Endothelial cell of umbilical vein (primary cell): Measurements from ENCODE around the gene RYR3. TPM values are rescaled to one million over a fixed set of nuclear protein-coding genes. Genes with fewer than 3 reads are reported as not detected.

Experiments
- BruUV-seq: library from RNA; stranded (reverse); fragments of 400-500 nt; replicated peaks from 2 replicates; lab custom pipeline; 2021; lab: Mats Ljungman, UMichigan
- CTCF ChIA-PET: fragments of 300-600, 350-600 bp; sonication (Branson Sonifier 250); formaldehyde crosslinking; loops from one replicate; lab custom pipeline; 2021; ENCODE audit warnings: antibody characterized with exemption, inconsistent platforms; lab: Charles Lee
- POLR2A ChIA-PET: fragments of 300-600, 350-600 bp; sonication (Branson Sonifier 250); formaldehyde crosslinking; loops from one replicate; lab custom pipeline; 2021; ENCODE audit warnings: antibody characterized with exemption, inconsistent platforms; lab: Charles Lee
- DNase-seq: peaks from one replicate; pipeline ENCODE4 v3.0.0-alpha.2; 2011; ENCODE audit warnings: low read depth, low spot score
- FAIRE-seq: peaks from 2 replicates; lab custom pipeline; 2011; peaks lifted over from hg19 to GRCh38; lab: Jason Lieb, UNC
- H2AFZ ChIP-seq: 2 replicates; pipeline ENCODE4 v1.6.0; 2012; ENCODE audit warnings: low read depth, low read length, control low read depth, inconsistent platforms
- H3K27ac ChIP-seq: 2 replicates; pipeline ENCODE4 v1.5.1; 2011; ENCODE audit warnings: low read depth, mild to moderate bottlenecking, control low read depth, low read length, moderate library complexity; ENCODE audit not compliant: insufficient read depth
- H3K27me3 ChIP-seq, 2 experiments: 2 replicates each; pipeline versions ENCODE4 v1.6.0 to v1.6.1; 2011; ENCODE audit warnings: low read length in 2 of 2, mixed read lengths in 1 of 2; ENCODE audit not compliant: control insufficient read depth in 2 of 2, insufficient read depth in 2 of 2
- H3K36me3 ChIP-seq, 2 experiments: 2 replicates in 1 of 2; 3 replicates in 1 of 2; pipeline ENCODE4 v1.5.1; 2011; ENCODE audit warnings: low read length in 2 of 2, mild to moderate bottlenecking in 1 of 2, moderate library complexity in 1 of 2; ENCODE audit not compliant: control insufficient read depth in 2 of 2, insufficient read depth in 2 of 2; ENCODE audit errors: extremely low read depth in 1 of 2
- H3K4me1 ChIP-seq: 3 replicates; pipeline ENCODE4 v1.5.1; 2011; ENCODE audit warnings: mild to moderate bottlenecking, low read length; ENCODE audit not compliant: control insufficient read depth, insufficient read depth; ENCODE audit errors: extremely low read depth
- H3K4me2 ChIP-seq: 2 replicates; pipeline ENCODE4 v1.6.1; 2011; ENCODE audit warnings: low read length, control low read depth, mixed read lengths; ENCODE audit not compliant: insufficient read depth
- H3K4me3 ChIP-seq, 3 experiments: fragments of 200-600 bp in 1 of 3; sonication (generic), shearing (Covaris generic) in 1 of 3; replicated peaks in 1 of 3; 2 replicates each; pipeline ENCODE4 v1.5.1; 2011 to 2016; ENCODE audit warnings: control low read depth in 3 of 3, low read length in 3 of 3, mild to moderate bottlenecking in 2 of 3, inconsistent platforms in 1 of 3, low read depth in 1 of 3, moderate library complexity in 1 of 3; ENCODE audit not compliant: insufficient read depth in 1 of 3
- H3K79me2 ChIP-seq: 2 replicates; pipeline ENCODE4 v1.6.0; 2012; ENCODE audit warnings: low read length, inconsistent platforms; ENCODE audit not compliant: control insufficient read depth, insufficient read depth
- H3K9ac ChIP-seq: replicated peaks from 2 replicates; pipeline ENCODE3; 2011; ENCODE audit warnings: low read length, control low read depth; ENCODE audit not compliant: insufficient read depth; ENCODE audit errors: extremely low read depth
- H3K9me1 ChIP-seq: replicated peaks from 3 replicates; pipeline ENCODE4 v1.6.0; 2011; ENCODE audit warnings: mild to moderate bottlenecking, low read length; ENCODE audit not compliant: control insufficient read depth, insufficient read depth; ENCODE audit errors: extremely low read depth
- H3K9me3 ChIP-seq: replicated peaks from 2 replicates; pipeline ENCODE4 v1.5.1; 2012; ENCODE audit warnings: low read length, inconsistent platforms; ENCODE audit not compliant: control insufficient read depth, insufficient read depth
- H4K20me1 ChIP-seq: replicated peaks from 2 replicates; pipeline ENCODE3; 2011; ENCODE audit warnings: mild to moderate bottlenecking, low read length; ENCODE audit not compliant: control insufficient read depth, insufficient read depth; ENCODE audit errors: extremely low read depth
- EZH2 ChIP-seq: IDR thresholded peaks from 2 replicates; pipeline ENCODE4 v1.6.1; 2012; ENCODE audit warnings: borderline replicate concordance, low read depth, mild to moderate bottlenecking, moderate library complexity, low read length, inconsistent platforms; ENCODE audit not compliant: severe bottlenecking
- FOS ChIP-seq: IDR thresholded peaks from 2 replicates; pipeline ENCODE4 v1.6.1; 2011; ENCODE audit warnings: mild to moderate bottlenecking, low read length, moderate library complexity, borderline replicate concordance; ENCODE audit not compliant: insufficient read depth
- GATA2 ChIP-seq: IDR thresholded peaks from 2 replicates; pipeline ENCODE4 v1.7.0; 2011; ENCODE audit warnings: low read depth, mild to moderate bottlenecking, moderate library complexity, mixed read lengths, low read length; ENCODE audit not compliant: insufficient read length, insufficient read depth
- JUN ChIP-seq: IDR thresholded peaks from 2 replicates; pipeline ENCODE4 v1.6.1; 2011; ENCODE audit warnings: borderline replicate concordance, low read depth; ENCODE audit not compliant: insufficient read length, insufficient read depth
- MYC ChIP-seq: IDR thresholded peaks from one replicate; pipeline ENCODE4 v1.6.1; 2011; ENCODE audit warnings: mild to moderate bottlenecking, low read depth, low read length
- POLR2A ChIP-seq: IDR thresholded peaks from 2 replicates; pipeline ENCODE4 v1.6.1; 2012; ENCODE audit warnings: low read depth, mild to moderate bottlenecking, control low read depth, low read length
- POLR2AphosphoS5 ChIP-seq: IDR thresholded peaks from 2 replicates; pipeline ENCODE4 v1.6.1; 2012; ENCODE audit warnings: low read depth, mild to moderate bottlenecking, control low read depth, low read length, moderate library complexity; ENCODE audit not compliant: insufficient read depth
- dilution Hi-C: fragments of 300-500 bp; cut with MboI; formaldehyde crosslinking; loops from one replicate; pipeline ENCODE4 v1.15.0; 2019; ENCODE audit warnings: low sequenced_read_pairs; ENCODE audit not compliant: extremely low pct_ligation_motif_present
- intact Hi-C: fragments of 100-400 bp; cut with micrococcal nuclease; formaldehyde crosslinking; loops from one replicate; pipeline ENCODE4 v1.10.0; 2022
- polyA plus RNA-seq, 4 experiments: library from polyadenylated mRNA; depleted of rRNA in 3 of 4; stranded (reverse) in 3 of 4; unstranded in 1 of 4; fragments of >200 nt; gene quantifications; 2 replicates each; pipeline versions ENCODE4 v1.2.1 to v1.2.3, GENCODE V29; 2011 to 2012; ENCODE audit warnings: missing spikeins in 1 of 4
- total RNA-seq: library from RNA; stranded (reverse); gene quantifications from 2 replicates; pipeline ENCODE4 v1.2.3, GENCODE V29; 2021
- TF ChIP-seq, protein P1 (sequence below), 2 donors: IDR thresholded peaks; 1 replicate in 1 of 2; 2 replicates in 1 of 2; pipeline ENCODE4 v1.5.1; 2011; ENCODE audit warnings: low read length in 2 of 2, mild to moderate bottlenecking in 2 of 2, moderate library complexity in 2 of 2, control low read depth in 1 of 2, inconsistent platforms in 1 of 2, low read depth in 1 of 2; ENCODE audit not compliant: insufficient read depth in 1 of 2; ENCODE audit errors: extremely low read depth in 1 of 2
- TF ChIP-seq, protein P2 (sequence below): IDR thresholded peaks from 2 replicates; pipeline ENCODE4 v1.6.1; 2011; ENCODE audit not compliant: insufficient read depth, insufficient read length

The RYR3 gene
- total and polyA plus RNA-seq, 2 donors (not counting 3 experiments of a cell fraction or from before 2014, with no cell fraction given) = not detected

DNA sequence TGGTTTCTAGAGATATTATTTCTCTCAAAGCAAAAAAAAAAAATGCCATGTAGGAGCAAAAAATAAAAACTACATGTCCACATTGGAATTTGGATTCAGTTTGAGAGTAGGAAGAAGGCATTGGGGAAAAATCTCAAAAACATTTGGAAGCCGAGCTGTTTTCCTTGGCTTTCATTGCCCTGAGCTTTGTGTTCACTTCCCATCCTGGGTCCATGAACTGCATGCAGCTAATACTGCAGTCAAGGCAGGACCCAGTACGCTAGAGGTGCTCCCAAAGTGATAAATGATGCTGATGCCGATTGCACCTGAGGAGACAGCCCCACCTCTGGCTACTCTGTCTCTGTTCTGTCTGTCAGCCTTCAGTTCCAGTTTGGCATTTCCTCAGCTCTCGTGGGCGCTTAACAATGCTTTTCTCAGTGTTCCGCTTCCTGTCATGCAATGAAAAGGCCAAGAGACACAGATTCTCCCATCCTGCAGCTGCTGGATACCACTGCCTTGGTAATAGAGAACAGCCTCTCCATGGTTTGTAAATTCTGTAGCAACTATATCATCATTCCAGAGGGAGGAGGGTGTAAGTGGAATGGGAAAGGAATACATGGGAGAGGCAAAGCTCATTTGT is 181.8 kb downstream of the RYR3 start:
- DNase-seq (no peak), FAIRE-seq (no peak)
- Histone ChIP-seq H3K4me2 (no peak overlapping the region), H3K27ac (no peak overlapping the region), H3K79me2 (no peaks in the 10 kb centered on the region), H2AFZ (no peak overlapping the region), H3K4me1 (no peaks in the 10 kb centered on the region), H3K9me3 (no peaks in the 10 kb centered on the region), H3K4me3 (no peak overlapping the region), H3K9me1 (no peaks in the 10 kb centered on the region), H4K20me1 (no peaks in the 10 kb centered on the region), H3K9ac (no peak overlapping the region), H3K27me3 (no peaks in the 10 kb centered on the region), H3K36me3 (no peaks in the 10 kb centered on the region)
- BruUV-seq = no TSS peak
- intact Hi-C loops = no loop called here
- ChIA-PET CTCF (interaction anchor here (1.4 kb wide), 1 partner anchor 200 kb away, joined by 6 read pairs; no protein-coding TSS in a partner anchor), POLR2A (no interaction called here)
- dilution Hi-C loops = no loop called here
- no peak for TF ChIP-seq JUN
- no peak for TF ChIP-seq GATA2
- no peak for TF ChIP-seq POLR2AphosphoS5
- TF ChIP-seq, protein P1, sequence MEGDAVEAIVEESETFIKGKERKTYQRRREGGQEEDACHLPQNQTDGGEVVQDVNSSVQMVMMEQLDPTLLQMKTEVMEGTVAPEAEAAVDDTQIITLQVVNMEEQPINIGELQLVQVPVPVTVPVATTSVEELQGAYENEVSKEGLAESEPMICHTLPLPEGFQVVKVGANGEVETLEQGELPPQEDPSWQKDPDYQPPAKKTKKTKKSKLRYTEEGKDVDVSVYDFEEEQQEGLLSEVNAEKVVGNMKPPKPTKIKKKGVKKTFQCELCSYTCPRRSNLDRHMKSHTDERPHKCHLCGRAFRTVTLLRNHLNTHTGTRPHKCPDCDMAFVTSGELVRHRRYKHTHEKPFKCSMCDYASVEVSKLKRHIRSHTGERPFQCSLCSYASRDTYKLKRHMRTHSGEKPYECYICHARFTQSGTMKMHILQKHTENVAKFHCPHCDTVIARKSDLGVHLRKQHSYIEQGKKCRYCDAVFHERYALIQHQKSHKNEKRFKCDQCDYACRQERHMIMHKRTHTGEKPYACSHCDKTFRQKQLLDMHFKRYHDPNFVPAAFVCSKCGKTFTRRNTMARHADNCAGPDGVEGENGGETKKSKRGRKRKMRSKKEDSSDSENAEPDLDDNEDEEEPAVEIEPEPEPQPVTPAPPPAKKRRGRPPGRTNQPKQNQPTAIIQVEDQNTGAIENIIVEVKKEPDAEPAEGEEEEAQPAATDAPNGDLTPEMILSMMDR (IDR thresholded peaks at IDR 0.05; ENCODE audit: extremely low read depth in 1 of 2, insufficient read depth in 1 of 2, low read depth in 1 of 2, low read length in 2 of 2) = no peak
- TF ChIP-seq POLR2A = no peak
- TF ChIP-seq, protein P2, sequence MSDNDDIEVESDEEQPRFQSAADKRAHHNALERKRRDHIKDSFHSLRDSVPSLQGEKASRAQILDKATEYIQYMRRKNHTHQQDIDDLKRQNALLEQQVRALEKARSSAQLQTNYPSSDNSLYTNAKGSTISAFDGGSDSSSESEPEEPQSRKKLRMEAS = no peak
- no peak for TF ChIP-seq EZH2
- no peak for TF ChIP-seq FOS
- no peak for TF ChIP-seq MYC
